ENCODE measurements around the gene PRAC1.

PRAC1 gene

DNA sequence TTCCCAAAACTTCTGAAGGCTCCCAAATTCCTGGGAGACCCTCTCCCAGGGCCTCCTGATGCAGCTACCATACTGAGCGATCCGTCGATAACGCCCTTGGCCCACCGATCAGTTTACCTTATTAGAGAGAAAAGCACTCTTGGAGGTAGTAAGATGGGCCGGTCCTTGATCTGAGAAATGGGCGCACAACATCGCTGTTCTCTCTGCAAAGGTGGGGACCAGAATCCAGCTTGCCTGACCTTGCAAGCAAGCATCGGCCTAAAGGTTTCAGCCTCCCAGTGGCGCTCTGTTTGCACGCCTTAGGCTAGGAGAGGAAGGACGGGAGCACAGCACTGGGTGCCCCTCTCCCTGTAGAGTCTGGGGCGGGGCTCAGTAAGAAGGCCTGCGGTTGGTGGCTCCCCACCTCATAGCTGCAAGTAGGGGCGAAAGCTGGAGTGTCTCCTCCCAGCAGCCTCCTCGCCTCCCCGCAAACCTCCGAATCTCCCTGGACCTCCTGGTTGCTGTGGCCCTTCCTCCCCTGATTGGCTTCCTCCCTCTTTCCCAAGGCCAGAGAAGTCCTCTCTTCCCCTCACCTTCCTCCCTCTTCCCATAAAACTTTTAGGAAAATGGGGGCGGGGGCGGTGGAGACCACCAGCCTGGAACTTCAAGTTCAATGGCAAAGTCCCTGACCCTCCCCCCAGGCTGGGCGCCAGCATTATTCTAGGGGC lies at the start of gene PRAC1:
Gene PRAC1 (minus strand): TSS at position 318 of the 707 bp plus-strand sequence. CDS start 126 bp downstream, at position 192.
- H2AFZ ChIP-seq (ENCODE audit: low read depth, low read length) = no peak within 1 kb of the TSS
- no peaks in the 10 kb centered on the region for H3K36me3 ChIP-seq (ENCODE audit: insufficient read depth, low read length)
- H3K4me1 ChIP-seq (ENCODE audit: insufficient read depth, low read length) = peaks cover 5% of the 10 kb centered on the region
- H3K4me3 ChIP-seq (ENCODE audit: low read length) = no peak within 1 kb of the TSS
- H3K27me3 ChIP-seq (ENCODE audit: insufficient read depth, low read length) = peaks cover 100% of the 10 kb centered on the region
- peaks cover 2% of the 10 kb centered on the region for H3K9me3 ChIP-seq (ENCODE audit: low read length)

GRCh38 chr17:48770954-48771353 lies 48.6 kb upstream of the PRAC1 start:
- Histone ChIP-seq H3K4me1 (ENCODE audit: insufficient read depth, low read length) (no peaks in the 10 kb centered on the region), H3K27me3 (ENCODE audit: insufficient read depth, low read length) (peaks cover 9% of the 10 kb centered on the region), H3K36me3 (ENCODE audit: insufficient read depth, low read length) (no peaks in the 10 kb centered on the region), H3K4me3 (ENCODE audit: low read length) (no peak overlapping the region), H3K9me3 (ENCODE audit: low read length) (no peaks in the 10 kb centered on the region), H2AFZ (ENCODE audit: low read depth, low read length) (no peak overlapping the region)

DNA sequence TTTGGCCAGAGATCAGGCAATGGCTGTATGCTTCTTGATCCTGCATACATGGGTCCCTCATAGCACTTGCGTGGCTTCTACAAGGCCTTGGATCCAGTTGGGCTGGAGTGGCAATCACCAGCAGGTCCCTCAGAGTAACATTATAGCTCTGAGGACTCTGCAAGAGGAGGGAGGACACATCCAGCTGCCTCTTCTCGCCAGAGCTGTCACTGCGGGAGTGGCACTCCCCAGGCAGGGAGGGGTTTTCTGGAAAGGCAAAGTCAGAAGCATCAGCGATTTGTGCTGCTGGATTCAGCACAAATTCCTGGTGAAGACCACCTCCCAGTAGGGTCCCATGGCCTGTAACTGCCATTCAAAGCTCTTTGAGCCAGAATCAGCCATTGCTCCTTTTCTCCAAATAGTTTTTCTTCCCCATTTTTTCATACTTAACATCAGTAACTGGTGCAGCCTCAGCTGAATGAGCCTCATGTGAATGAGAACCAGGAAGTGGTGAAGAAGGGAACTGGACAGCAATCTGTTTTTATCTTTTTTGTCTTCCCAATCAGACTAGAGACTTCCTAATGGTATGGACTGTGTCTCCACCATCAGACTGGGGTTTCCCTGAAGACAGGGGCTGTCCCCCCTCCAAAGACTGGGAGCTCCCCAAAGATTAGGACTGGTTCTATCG lies 46.8 kb upstream of the PRAC1 start:
- Histone ChIP-seq H3K9me3 (ENCODE audit: low read length) (no peaks in the 10 kb centered on the region), H3K4me3 (ENCODE audit: low read length) (no peak overlapping the region), H3K27me3 (ENCODE audit: insufficient read depth, low read length) (peaks cover 9% of the 10 kb centered on the region), H3K36me3 (ENCODE audit: insufficient read depth, low read length) (no peaks in the 10 kb centered on the region), H2AFZ (ENCODE audit: low read depth, low read length) (no peak overlapping the region), H3K4me1 (ENCODE audit: insufficient read depth, low read length) (no peaks in the 10 kb centered on the region)

GRCh38 chr17:48767263-48767774 lies 45.0 kb upstream of the PRAC1 start:
- Histone ChIP-seq H3K9me3 (ENCODE audit: low read length) (no peaks in the 10 kb centered on the region), H3K27me3 (ENCODE audit: insufficient read depth, low read length) (peaks cover 21% of the 10 kb centered on the region), H3K4me1 (ENCODE audit: insufficient read depth, low read length) (no peaks in the 10 kb centered on the region), H3K4me3 (ENCODE audit: low read length) (no peak overlapping the region), H2AFZ (ENCODE audit: low read depth, low read length) (no peak overlapping the region), H3K36me3 (ENCODE audit: insufficient read depth, low read length) (no peaks in the 10 kb centered on the region)

DNA sequence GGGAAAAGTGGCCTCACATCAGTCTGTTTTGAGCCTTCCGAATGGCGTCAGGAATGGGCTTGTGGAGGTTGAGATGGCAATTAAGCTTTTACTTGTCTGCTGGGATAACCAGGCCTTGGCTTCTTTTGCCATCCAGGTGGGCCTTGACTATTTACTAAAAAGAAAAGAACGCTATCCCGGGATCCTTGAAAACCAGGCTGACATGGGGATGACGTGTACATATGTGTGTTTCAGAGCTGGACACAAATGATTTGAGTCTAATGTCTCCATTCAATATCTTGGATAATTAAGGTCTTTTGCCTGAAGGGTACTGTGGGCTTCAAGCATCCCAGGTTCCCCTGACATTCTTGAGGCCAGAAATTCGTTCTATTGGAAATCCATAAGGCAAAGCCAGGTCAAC lies 38.8 kb upstream of the PRAC1 start:
- H3K27me3 ChIP-seq (ENCODE audit: insufficient read depth, low read length) = peaks cover 52% of the 10 kb centered on the region
- H2AFZ ChIP-seq (ENCODE audit: low read depth, low read length) = no peak overlapping the region
- no peak overlapping the region for H3K4me3 ChIP-seq (ENCODE audit: low read length)

GRCh38 chr17:48760411-48760810 lies 38.1 kb upstream of the PRAC1 start:
- Histone ChIP-seq H3K9me3 (ENCODE audit: low read length) (no peaks in the 10 kb centered on the region), H3K36me3 (ENCODE audit: insufficient read depth, low read length) (no peaks in the 10 kb centered on the region), H3K4me3 (ENCODE audit: low read length) (no peak overlapping the region), H2AFZ (ENCODE audit: low read depth, low read length) (no peak overlapping the region), H3K4me1 (ENCODE audit: insufficient read depth, low read length) (no peaks in the 10 kb centered on the region), H3K27me3 (ENCODE audit: insufficient read depth, low read length) (peaks cover 57% of the 10 kb centered on the region)

More for the DNA sequence above, 38.8 kb upstream of the PRAC1 start:
- no peaks in the 10 kb centered on the region for H3K36me3 ChIP-seq (ENCODE audit: insufficient read depth, low read length)
- no peaks in the 10 kb centered on the region for H3K4me1 ChIP-seq (ENCODE audit: insufficient read depth, low read length)
- H3K9me3 ChIP-seq (ENCODE audit: low read length) = no peaks in the 10 kb centered on the region

DNA sequence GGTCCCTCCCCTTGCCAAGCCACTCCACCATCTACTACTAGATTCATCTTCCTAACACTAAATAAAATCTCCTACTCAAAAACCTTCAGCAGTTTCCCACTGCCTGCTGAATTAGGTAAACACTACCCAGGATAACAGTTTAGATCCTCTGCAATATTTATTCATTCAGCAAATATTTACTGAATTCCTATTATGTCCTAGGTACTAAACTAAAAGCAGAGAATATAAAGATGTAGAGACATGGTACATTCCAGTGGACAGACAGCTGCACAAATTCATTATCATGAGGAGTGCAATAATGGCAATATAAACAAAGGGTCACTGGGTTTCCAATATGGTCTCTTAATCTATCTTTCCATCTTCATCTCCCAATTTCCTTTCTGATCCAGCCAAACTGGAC lies 37.0 kb upstream of the PRAC1 start:
- no peaks in the 10 kb centered on the region for H3K4me1 ChIP-seq (ENCODE audit: insufficient read depth, low read length)
- no peak overlapping the region for H2AFZ ChIP-seq (ENCODE audit: low read depth, low read length)
- no peak overlapping the region for H3K4me3 ChIP-seq (ENCODE audit: low read length)
- no peaks in the 10 kb centered on the region for H3K36me3 ChIP-seq (ENCODE audit: insufficient read depth, low read length)
- no peaks in the 10 kb centered on the region for H3K9me3 ChIP-seq (ENCODE audit: low read length)
- peaks cover 68% of the 10 kb centered on the region for H3K27me3 ChIP-seq (ENCODE audit: insufficient read depth, low read length)

GRCh38 chr17:48757524-48757961 lies 35.2 kb upstream of the PRAC1 start:
- H3K36me3 ChIP-seq (ENCODE audit: insufficient read depth, low read length) = no peaks in the 10 kb centered on the region
- no peaks in the 10 kb centered on the region for H3K9me3 ChIP-seq (ENCODE audit: low read length)
- peaks cover 75% of the 10 kb centered on the region for H3K27me3 ChIP-seq (ENCODE audit: insufficient read depth, low read length)
- H3K4me1 ChIP-seq (ENCODE audit: insufficient read depth, low read length) = no peaks in the 10 kb centered on the region
- H3K4me3 ChIP-seq (ENCODE audit: low read length) = no peak overlapping the region
- no peak overlapping the region for H2AFZ ChIP-seq (ENCODE audit: low read depth, low read length)

DNA sequence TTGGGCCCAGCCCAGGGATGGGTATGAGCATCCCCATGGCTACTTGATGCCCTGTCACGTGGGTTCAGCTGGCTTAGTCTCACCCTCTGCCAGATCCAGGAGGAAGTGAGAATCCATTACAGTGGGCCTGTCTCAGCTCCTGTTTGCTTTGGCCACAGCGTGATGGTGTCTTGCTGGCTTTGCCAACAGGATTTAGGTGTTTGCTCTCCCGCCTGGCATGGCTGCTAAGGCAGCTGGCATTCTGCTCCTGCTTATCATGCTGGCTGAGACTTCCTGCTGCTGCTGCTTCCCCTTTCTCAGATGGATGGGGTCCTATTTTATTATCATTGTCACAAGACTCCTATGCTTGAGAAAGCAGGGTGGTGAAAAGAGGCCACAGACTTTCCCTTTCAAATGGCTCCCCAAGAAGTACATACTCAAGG lies 34.5 kb upstream of the PRAC1 start:
- no peak overlapping the region for H2AFZ ChIP-seq (ENCODE audit: low read depth, low read length)
- H3K9me3 ChIP-seq (ENCODE audit: low read length) = no peaks in the 10 kb centered on the region
- H3K36me3 ChIP-seq (ENCODE audit: insufficient read depth, low read length) = no peaks in the 10 kb centered on the region
- peaks cover 78% of the 10 kb centered on the region for H3K27me3 ChIP-seq (ENCODE audit: insufficient read depth, low read length)
- no peaks in the 10 kb centered on the region for H3K4me1 ChIP-seq (ENCODE audit: insufficient read depth, low read length)
- no peak overlapping the region for H3K4me3 ChIP-seq (ENCODE audit: low read length)

- H3K9me3 ChIP-seq (ENCODE audit: low read length) = no peaks in the 10 kb centered on the region
- H3K4me3 ChIP-seq (ENCODE audit: low read length) = no peak overlapping the region
- no peaks in the 10 kb centered on the region for H3K36me3 ChIP-seq (ENCODE audit: insufficient read depth, low read length)
- H2AFZ ChIP-seq (ENCODE audit: low read depth, low read length) = no peak overlapping the region
- peaks cover 83% of the 10 kb centered on the region for H3K27me3 ChIP-seq (ENCODE audit: insufficient read depth, low read length)
- H3K4me1 ChIP-seq (ENCODE audit: insufficient read depth, low read length) = no peaks in the 10 kb centered on the region
These were observed 33.0 kb upstream of the PRAC1 start for GRCh38 chr17:48755356-48755755.

DNA sequence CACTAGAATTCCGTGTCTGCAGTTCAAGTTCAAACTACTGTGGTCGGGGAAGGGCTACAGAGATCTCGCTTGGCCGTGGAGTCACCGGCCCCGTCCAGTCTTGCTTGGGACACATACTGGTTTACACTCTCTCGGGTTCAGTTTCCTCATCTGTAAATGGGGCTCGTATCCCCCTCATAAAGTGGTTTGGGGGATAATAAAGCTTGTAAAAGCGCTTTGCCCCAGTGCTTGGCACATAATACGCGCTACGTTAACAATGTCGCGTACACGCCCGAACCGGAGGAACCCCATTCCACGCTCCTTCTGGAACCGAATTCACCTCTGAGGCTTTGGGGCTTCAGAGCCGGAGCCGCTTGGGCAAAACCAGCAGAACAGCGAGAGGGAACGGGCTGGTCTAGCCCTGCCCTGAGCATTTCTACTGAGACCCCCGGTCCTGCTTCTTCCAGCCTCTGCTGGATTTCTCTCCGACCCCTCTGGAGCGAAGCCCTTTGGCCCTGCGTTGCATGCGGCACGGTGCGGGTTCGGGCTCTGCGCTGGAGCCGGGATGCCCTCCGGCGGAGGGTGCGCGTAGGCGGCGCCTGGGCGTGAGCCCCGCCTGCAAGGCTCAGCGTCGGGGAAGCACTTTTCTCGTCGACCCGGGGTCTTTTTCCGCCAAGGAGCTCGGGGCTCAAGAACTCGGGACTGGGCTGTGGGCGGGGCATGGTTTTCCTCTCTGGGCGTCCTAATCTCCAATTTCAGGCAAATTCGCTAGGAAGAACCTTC lies 32.4 kb upstream of the PRAC1 start:
- no peaks in the 10 kb centered on the region for H3K4me1 ChIP-seq (ENCODE audit: insufficient read depth, low read length)
- H3K27me3 ChIP-seq (ENCODE audit: insufficient read depth, low read length) = peaks cover 88% of the 10 kb centered on the region
- no peak overlapping the region for H2AFZ ChIP-seq (ENCODE audit: low read depth, low read length)
- no peaks in the 10 kb centered on the region for H3K36me3 ChIP-seq (ENCODE audit: insufficient read depth, low read length)
- peaks cover 1% of the 10 kb centered on the region for H3K9me3 ChIP-seq (ENCODE audit: low read length)
- no peak overlapping the region for H3K4me3 ChIP-seq (ENCODE audit: low read length)

- H3K27me3 ChIP-seq (ENCODE audit: insufficient read depth, low read length) = peaks cover 93% of the 10 kb centered on the region
- peaks cover 2% of the 10 kb centered on the region for H3K9me3 ChIP-seq (ENCODE audit: low read length)
- H3K4me1 ChIP-seq (ENCODE audit: insufficient read depth, low read length) = no peaks in the 10 kb centered on the region
- H2AFZ ChIP-seq (ENCODE audit: low read depth, low read length) = no peak overlapping the region
- H3K36me3 ChIP-seq (ENCODE audit: insufficient read depth, low read length) = no peaks in the 10 kb centered on the region
- H3K4me3 ChIP-seq (ENCODE audit: low read length) = no peak overlapping the region
These were observed 31.6 kb upstream of the PRAC1 start for GRCh38 chr17:48753794-48754499.

Measured in neuron (in vitro differentiated cells).